Spleen (tissue), 7 donors: ENCODE measurements around the gene AZGP1.

Source experiments
- POLR2A ChIP-seq, 3 donors: fragments of 450-650 bp; IDR thresholded peaks; one replicate each; pipeline ENCODE4 v1.5.1; 2017; ENCODE audit warnings: antibody characterized with exemption in 3 of 3, mild to moderate bottlenecking in 1 of 3
- POLR2AphosphoS5 ChIP-seq, 3 donors: sonication (generic); formaldehyde crosslinking; IDR thresholded peaks; one replicate each; pipeline ENCODE4 v1.5.1; 2017; ENCODE audit warnings: antibody characterized with exemption in 3 of 3
- TF ChIP-seq, protein P1 (sequence below), 11 experiments: fragments of 200-600 bp in 7 of 11; fragments of 450-650 bp in 4 of 11; sonication (generic) in 4 of 11; IDR thresholded peaks in 8 of 11; conservative IDR thresholded peaks in 3 of 11; 1 replicate in 7 of 11; 2 replicates in 4 of 11; pipeline versions ENCODE4 v1.4.0 to v1.8.0; 2016 to 2021; ENCODE audit warnings: antibody characterized with exemption in 11 of 11, inconsistent platforms in 4 of 11, mild to moderate bottlenecking in 1 of 11
- donor health status: DM: no; HTN: no; CAD: no; lungs with moderate emphysema.
- donor health status: DM: no; HTN: no; CAD: no.
- donor health status: DM: no; HTN: no; CAD: no.

DNA sequence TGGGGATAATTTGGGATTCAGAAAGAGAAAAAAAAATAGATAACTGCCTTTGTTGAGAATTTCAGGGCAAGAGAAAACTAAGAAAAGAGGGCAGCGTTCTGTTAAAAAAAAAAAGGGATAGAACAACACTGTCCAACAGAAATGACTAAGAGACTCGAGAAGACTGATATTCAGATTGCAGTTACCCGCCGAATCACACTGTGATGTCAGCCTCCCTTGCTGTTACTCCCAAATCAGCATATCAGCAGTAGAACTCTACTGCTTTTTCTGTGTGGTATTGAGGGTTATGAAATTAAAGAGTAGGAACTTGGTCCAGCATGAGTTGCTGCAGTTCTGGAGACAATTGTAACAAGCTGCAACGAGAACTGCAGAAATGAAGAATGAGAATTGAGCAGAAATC, 48.3 kb downstream of the AZGP1 start:
- TF ChIP-seq, protein P1, sequence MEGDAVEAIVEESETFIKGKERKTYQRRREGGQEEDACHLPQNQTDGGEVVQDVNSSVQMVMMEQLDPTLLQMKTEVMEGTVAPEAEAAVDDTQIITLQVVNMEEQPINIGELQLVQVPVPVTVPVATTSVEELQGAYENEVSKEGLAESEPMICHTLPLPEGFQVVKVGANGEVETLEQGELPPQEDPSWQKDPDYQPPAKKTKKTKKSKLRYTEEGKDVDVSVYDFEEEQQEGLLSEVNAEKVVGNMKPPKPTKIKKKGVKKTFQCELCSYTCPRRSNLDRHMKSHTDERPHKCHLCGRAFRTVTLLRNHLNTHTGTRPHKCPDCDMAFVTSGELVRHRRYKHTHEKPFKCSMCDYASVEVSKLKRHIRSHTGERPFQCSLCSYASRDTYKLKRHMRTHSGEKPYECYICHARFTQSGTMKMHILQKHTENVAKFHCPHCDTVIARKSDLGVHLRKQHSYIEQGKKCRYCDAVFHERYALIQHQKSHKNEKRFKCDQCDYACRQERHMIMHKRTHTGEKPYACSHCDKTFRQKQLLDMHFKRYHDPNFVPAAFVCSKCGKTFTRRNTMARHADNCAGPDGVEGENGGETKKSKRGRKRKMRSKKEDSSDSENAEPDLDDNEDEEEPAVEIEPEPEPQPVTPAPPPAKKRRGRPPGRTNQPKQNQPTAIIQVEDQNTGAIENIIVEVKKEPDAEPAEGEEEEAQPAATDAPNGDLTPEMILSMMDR (IDR thresholded peaks at IDR 0.05 in 8 of 11, conservative IDR thresholded peaks at IDR 0.05 in 3 of 11), result no peak
- no peak for TF ChIP-seq POLR2A (IDR thresholded peaks at IDR 0.05)
- TF ChIP-seq POLR2AphosphoS5 (IDR thresholded peaks at IDR 0.05), result no peak
